HG03354 (cell line): ENCODE data around the gene OPCML.

Experiments used
- ATAC-seq: cut with Tn5 transposase; IDR thresholded peaks from one replicate; pipeline ENCODE4 v1.9.1; 2021; ENCODE audit warnings: mild to moderate bottlenecking; ENCODE audit not compliant: unreplicated experiment, poor library complexity, severe bottlenecking

OPCML gene

GRCh38 chr11:132862137-132862536 is 670.2 kb downstream of the OPCML start:
- ATAC-seq: no peak

- ATAC-seq: no peak
Measured at GRCh38 chr11:132859306-132859705, 673.0 kb downstream of the OPCML start.

- ATAC-seq: no peak
Measured at GRCh38 chr11:132858223-132858622, 674.1 kb downstream of the OPCML start.

- ATAC-seq: no peak
Measured at GRCh38 chr11:132856032-132856431, 676.3 kb downstream of the OPCML start.

GRCh38 chr11:132855516-132855915 is 676.8 kb downstream of the OPCML start:
- ATAC-seq: no peak

- no peak for ATAC-seq
Measured at GRCh38 chr11:132853886-132854285, 678.4 kb downstream of the OPCML start.

- ATAC-seq: no peak
Measured at GRCh38 chr11:132852361-132852760, 679.9 kb downstream of the OPCML start.

- no peak for ATAC-seq
Measured at GRCh38 chr11:132851247-132851646, 681.1 kb downstream of the OPCML start.

GRCh38 chr11:132850266-132850665 is 682.0 kb downstream of the OPCML start:
- no peak for ATAC-seq

GRCh38 chr11:132848336-132848735 is 684.0 kb downstream of the OPCML start:
- no peak for ATAC-seq

GRCh38 chr11:132846075-132846474 is 686.2 kb downstream of the OPCML start:
- no peak for ATAC-seq

GRCh38 chr11:132844956-132845696 is 687.2 kb downstream of the OPCML start:
- ATAC-seq: no peak

- no peak for ATAC-seq
Measured at GRCh38 chr11:132840660-132841059, 691.6 kb downstream of the OPCML start.

GRCh38 chr11:132840191-132840590 is 692.1 kb downstream of the OPCML start:
- ATAC-seq: no peak

- ATAC-seq: no peak
Measured at GRCh38 chr11:132839236-132839945, 692.9 kb downstream of the OPCML start.

GRCh38 chr11:132838627-132839026 is 693.7 kb downstream of the OPCML start:
- no peak for ATAC-seq

GRCh38 chr11:132831272-132831671 is 701.0 kb downstream of the OPCML start:
- no peak for ATAC-seq

- ATAC-seq: no peak
Measured at GRCh38 chr11:132824642-132825041, 707.7 kb downstream of the OPCML start.

GRCh38 chr11:132822276-132822675 is 710.0 kb downstream of the OPCML start:
- no peak for ATAC-seq

- ATAC-seq: no peak
Measured at GRCh38 chr11:132821499-132821898, 710.8 kb downstream of the OPCML start.

- no peak for ATAC-seq
Measured at GRCh38 chr11:132821014-132821413, 711.3 kb downstream of the OPCML start.
